ENCODE data around the gene TSPAN8.

DNA sequence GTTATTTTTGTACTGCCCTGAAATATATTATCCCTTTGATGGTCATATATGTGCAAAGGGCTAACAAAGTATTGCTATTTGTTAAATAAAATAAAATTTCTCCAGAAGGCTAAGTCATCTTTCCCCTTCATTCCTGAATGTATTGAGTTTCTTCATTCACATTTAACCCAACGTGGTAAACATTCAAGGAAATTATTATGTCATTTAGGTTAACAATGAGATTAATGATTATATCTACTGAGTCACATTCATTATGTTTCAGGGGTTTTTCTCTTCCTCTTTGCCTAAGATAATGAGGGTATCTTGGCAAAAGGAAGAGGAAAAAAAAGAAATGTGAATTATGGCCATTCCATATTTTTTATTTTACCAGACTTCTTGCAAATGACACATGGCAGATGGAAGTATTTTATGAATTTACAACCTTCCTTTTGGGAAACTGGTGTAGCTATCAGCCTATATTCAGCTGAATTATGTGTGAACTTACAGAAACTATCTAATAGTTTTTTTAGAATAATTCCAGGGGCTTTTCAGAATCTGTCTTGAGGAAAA, 27.2 kb downstream of the TSPAN8 start:
- TF ChIP-seq POLR2A (IDR thresholded peaks at IDR 0.05) (no peak), CTCF (IDR thresholded peaks at IDR 0.05) (no peak)

Data from prostate gland (tissue), 2 donors.